Measurements from ENCODE around the gene MUC5AC.
"Not testable (repeated sequence)": the region's sequence is repeated elsewhere in the genome, so short reads cannot be mapped to it uniquely, and the experiment has no call there.

MUC5AC gene

GRCh38 chr11:1178201-1178885, 20.6 kb downstream of the MUC5AC start:
- no peak for DNase-seq

GRCh38 chr11:1178906-1179305, 21.2 kb downstream of the MUC5AC start:
- no peak for DNase-seq

- DNase-seq, result no peak
Observed at GRCh38 chr11:1179641-1180040, 21.9 kb downstream of the MUC5AC start.

- no peak for DNase-seq
Observed at GRCh38 chr11:1180171-1180570, 22.4 kb downstream of the MUC5AC start.

GRCh38 chr11:1180947-1181391, 23.2 kb downstream of the MUC5AC start:
- DNase-seq, result no peak

GRCh38 chr11:1181420-1181819, 23.7 kb downstream of the MUC5AC start:
- no peak for DNase-seq

GRCh38 chr11:1181853-1182535, 24.2 kb downstream of the MUC5AC start:
- DNase-seq, result no peak

- DNase-seq, result not testable (repeated sequence)
Observed at GRCh38 chr11:1184139-1184538, 26.4 kb downstream of the MUC5AC start.

- not testable (repeated sequence) for DNase-seq
Observed at GRCh38 chr11:1188451-1189130, 30.8 kb downstream of the MUC5AC start.

- DNase-seq, result not testable (repeated sequence)
Observed at GRCh38 chr11:1189816-1190215, 32.1 kb downstream of the MUC5AC start.

GRCh38 chr11:1191786-1192470, 34.2 kb downstream of the MUC5AC start:
- not testable (repeated sequence) for DNase-seq

GRCh38 chr11:1192741-1193325, 35.1 kb downstream of the MUC5AC start:
- DNase-seq, result no peak

GRCh38 chr11:1193326-1194230, 35.8 kb downstream of the MUC5AC start:
- DNase-seq, result no peak

GRCh38 chr11:1194231-1194976, 36.7 kb downstream of the MUC5AC start:
- DNase-seq, result no peak

- DNase-seq, result no peak
Observed at GRCh38 chr11:1194977-1195681, 37.4 kb downstream of the MUC5AC start.

GRCh38 chr11:1195682-1196515, 38.1 kb downstream of the MUC5AC start:
- DNase-seq, result no peak

GRCh38 chr11:1196516-1197391, 39.0 kb downstream of the MUC5AC start:
- no peak for DNase-seq

- DNase-seq, result no peak
Observed at GRCh38 chr11:1197431-1197885, 39.7 kb downstream of the MUC5AC start.

Measured in T1000 (cell line).